Stimulated activated CD4-positive, alpha-beta T cell treated with anti-CD3 and anti-CD28 coated beads, Interleukin-1b, Interleukin-23, amount 100 ng/mL, for 24 hours (primary cell): ENCODE data around the gene SPIB.
"Not testable (repeated sequence)": the region's sequence is repeated elsewhere in the genome, so short reads cannot be mapped to it uniquely, and the experiment has no call there.

ENCODE experiments used
- DNase-seq, 4 experiments: peaks; one replicate each; pipeline ENCODE4 v3.0.0-alpha.2; 2020; ENCODE audit warnings: low read depth in 4 of 4, low spot score in 1 of 4

Gene SPIB

GRCh38 chr19:50465986-50466705, 47.4 kb downstream of the SPIB start:
- DNase-seq, result no peak

- DNase-seq, result no peak
Observed at GRCh38 chr19:50466706-50467039, 47.9 kb downstream of the SPIB start.

DNA sequence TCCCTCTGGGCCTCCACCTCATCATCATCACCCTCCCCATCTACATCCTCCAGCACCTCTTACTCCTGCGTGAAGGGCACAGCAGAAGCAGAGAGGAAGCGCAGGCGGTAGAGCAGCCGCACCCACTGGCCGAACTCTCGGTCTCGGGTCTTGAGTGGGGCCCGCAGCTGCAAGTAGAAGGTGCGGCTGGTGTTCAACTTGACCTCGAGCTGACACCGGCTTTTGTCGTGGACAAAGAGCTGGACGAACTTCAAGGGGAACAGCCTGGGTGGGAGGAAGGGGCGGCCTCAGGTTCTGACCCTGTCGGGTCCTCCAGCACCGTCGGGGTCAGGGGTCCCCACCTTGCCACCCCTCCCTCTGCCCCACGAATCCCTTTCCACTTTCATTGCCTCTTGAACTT, 48.8 kb downstream of the SPIB start:
- DNase-seq, result no peak

DNA sequence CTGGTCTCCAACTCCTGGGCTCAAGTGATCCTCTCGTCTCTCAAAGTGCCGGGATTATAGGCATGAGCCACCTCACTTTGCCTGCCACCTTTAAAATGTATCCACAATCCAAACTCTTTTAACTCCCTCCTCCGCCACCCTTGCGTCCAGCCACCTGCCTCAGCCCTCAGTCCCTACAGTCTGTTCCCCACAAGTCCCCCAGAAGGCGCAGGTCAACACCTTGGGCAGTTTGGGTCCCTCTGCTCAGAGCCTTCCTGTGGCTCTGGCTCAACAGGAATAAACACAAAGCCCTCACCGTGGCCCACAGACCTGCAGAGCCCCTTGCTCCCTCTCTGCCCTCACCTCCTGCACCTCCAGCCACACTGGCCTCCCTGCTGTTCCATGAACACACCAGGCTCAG, 50.1 kb downstream of the SPIB start:
- DNase-seq, result no peak

- not testable (repeated sequence) for DNase-seq
Observed at GRCh38 chr19:50473336-50473735, 54.6 kb downstream of the SPIB start.

DNA sequence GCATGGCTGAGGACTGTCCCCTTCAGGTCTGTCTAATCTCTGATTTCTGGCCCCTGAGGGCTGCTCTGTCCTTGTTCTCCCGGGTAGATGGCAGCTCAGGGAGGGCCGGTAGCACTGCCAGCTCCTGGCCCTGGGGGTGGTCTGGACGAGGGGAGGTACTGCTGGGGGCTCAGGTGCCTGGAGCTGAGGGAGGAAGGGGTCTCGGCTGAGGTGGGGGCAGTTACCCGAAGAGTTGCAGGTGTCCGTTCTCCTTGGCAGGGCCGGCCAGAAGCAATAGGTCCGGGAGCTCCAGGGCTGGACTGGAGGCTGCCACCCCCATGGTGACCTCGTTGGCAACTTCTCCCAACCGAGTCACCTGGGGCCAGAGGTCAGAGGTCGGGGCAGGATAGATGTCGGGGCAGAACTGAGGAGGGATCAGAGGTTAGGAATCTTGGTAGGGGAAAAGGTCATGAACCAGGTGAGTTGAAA, 56.4 kb downstream of the SPIB start:
- no peak for DNase-seq

- no peak for DNase-seq
Observed at GRCh38 chr19:50475736-50476223, 57.0 kb downstream of the SPIB start.

DNA sequence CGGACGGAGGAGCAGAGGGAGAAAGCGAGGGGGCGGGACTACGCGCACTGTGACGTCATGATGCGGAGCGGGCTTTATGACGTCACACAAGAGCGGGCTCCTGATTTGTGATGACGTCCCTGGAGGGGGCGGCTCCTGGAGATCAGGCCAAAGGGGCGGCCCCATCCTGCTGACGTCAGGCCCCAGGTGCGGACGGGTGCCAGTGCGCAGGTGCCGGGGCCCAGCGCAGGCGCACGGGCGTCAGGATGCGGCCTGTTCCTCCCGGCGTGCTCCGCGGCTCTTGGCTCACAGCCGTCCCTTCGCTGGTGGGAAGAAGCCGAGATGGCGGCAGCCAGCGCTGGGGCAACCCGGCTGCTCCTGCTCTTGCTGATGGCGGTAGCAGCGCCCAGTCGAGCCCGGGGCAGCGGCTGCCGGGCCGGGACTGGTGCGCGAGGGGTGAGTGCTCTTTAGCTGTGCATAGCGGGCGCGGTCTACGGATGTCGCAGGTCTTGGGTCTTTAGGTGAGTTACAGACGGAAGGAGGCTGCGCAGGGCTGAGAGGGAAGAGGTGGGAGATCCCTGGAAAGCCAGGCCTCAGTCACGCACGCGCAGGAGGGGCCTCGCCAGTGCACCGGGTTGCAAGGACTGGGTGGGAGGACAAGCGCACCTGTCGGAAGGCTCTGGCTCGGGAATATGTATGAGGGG, 57.6 kb downstream of the SPIB start, which contains the start of the genes EMC10 and GARIN5A:
Gene EMC10 (plus strand): TSS at position 284 of the 683 bp plus-strand sequence. CDS start 38 bp downstream, at position 322.
Gene GARIN5A (minus strand): TSS at position 625 of the 683 bp plus-strand sequence. CDS start 460 bp downstream, at position 165.
- peak; percentile 74 to 93 (median 87) for DNase-seq

GRCh38 chr19:50476907-50477238, 58.1 kb downstream of the SPIB start:
- DNase-seq, result no peak

- DNase-seq, result no peak
Observed at GRCh38 chr19:50477751-50478515, 59.2 kb downstream of the SPIB start.

DNA sequence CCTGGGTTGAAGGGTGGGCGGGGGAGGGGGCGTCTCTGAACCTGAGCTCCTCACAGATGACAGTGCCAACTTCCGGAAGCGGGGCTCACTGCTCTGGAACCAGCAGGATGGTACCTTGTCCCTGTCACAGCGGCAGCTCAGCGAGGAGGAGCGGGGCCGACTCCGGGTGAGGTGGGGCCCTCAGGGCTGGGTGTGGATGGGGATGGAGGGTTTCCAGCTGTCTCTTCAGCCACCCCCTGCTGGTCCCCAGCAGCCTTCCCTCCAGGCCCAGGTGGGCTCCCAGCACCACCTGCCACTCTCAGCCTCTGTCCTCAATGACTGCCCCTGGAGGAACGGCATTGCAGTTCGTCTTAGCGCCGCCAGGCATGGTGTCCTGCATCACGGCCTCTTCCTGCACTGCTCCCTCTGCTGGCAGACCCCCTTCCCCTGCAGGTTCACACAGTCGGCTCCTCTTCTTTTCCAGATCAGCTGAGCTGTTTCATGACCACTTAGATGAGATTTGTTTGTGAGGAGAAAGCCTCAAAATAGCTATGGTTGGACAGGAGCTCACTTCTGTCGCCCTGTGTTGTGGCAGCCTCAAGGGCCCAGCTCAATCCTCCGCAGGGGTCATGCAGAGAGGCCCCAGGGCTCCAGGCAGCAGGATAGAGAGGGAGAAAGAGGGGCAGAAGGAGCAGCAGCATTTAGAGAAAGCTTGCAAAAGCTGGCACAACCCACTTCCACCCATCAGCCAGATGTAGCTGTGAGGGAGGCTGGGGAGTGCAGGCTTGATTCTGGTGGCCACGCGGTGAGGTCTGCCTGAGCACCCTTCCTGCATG, 60.4 kb downstream of the SPIB start:
- DNase-seq, result no peak

DNA sequence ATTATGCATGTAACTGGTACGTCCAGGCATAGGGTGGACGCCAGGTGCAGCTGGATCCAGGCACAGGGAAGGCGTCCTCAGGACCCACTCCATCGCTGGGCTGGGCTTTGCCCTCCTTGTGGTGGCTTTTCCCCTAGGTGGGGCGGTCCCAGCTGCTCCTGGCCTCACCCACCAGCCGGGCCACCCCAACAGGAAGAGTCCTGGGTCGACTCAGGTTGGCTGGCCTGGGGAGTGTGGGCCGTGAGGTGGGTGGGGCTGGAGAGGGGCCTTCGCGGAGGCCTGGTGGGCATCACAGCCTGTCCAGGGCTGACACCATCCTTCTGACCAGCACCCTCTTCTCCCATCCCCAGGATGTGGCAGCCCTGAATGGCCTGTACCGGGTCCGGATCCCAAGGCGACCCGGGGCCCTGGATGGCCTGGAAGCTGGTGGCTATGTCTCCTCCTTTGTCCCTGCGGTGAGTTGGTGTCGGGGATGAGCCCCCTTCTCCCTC, 61.1 kb downstream of the SPIB start:
- no peak for DNase-seq

GRCh38 chr19:50480281-50481111, 61.8 kb downstream of the SPIB start:
- no peak for DNase-seq
